NCI-H345 (cell line): ENCODE measurements around the gene HTATSF1.
A peak's percentile ranks its signal among the peaks of the same experiment; 100 is the strongest.

Experiments
- DNase-seq: peaks from one replicate; lab custom pipeline; 2025; lab: John Stamatoyannopoulos, UW

HTATSF1 gene, protein sequence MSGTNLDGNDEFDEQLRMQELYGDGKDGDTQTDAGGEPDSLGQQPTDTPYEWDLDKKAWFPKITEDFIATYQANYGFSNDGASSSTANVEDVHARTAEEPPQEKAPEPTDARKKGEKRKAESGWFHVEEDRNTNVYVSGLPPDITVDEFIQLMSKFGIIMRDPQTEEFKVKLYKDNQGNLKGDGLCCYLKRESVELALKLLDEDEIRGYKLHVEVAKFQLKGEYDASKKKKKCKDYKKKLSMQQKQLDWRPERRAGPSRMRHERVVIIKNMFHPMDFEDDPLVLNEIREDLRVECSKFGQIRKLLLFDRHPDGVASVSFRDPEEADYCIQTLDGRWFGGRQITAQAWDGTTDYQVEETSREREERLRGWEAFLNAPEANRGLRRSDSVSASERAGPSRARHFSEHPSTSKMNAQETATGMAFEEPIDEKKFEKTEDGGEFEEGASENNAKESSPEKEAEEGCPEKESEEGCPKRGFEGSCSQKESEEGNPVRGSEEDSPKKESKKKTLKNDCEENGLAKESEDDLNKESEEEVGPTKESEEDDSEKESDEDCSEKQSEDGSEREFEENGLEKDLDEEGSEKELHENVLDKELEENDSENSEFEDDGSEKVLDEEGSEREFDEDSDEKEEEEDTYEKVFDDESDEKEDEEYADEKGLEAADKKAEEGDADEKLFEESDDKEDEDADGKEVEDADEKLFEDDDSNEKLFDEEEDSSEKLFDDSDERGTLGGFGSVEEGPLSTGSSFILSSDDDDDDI

DNA sequence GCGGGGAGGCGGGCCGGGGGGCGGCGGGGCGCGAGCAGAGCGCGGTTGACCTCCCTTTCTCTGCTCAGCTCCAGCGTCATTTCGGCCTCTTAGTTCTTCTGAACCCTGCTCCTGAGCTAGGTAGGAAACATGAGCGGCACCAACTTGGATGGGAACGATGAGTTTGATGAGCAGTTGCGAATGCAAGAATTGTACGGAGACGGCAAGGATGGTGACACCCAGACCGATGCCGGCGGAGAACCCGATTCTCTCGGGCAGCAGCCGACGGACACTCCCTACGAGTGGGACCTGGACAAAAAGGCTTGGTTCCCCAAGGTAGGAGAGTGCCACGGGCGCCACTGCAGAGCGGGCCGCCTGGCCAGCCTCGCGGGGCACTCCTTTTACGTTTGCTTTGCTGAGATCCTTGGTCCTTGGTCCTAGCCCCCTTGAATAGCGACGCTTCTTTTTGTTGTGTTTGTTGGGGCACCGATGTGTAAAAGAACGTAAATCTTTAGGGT lies at the start of gene HTATSF1:
Gene HTATSF1 (plus strand): TSS at position 37 of the 497 bp plus-strand sequence. CDS start 93 bp downstream, at position 130.
- DNase-seq = no peak

DNA sequence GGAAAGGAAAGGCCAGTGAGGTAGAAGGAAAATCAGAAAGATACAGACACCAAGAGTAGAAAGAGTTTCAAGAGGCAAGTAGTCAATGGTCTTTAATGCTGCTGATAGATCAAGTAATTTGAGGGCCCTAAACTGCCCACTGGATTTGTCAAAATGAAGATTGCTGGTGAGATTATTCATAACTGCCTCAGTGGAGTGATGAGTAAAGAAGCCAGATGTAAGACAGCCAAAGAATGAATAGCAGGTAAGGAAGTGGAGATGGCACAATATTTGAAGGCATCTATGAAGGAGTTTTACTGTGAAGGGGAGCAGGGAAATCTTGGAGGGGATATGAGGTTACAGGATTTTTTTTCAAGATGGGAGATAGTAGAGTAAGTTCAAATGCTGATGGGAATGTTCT lies 49.4 kb upstream of the HTATSF1 start:
- no peak for DNase-seq

DNA sequence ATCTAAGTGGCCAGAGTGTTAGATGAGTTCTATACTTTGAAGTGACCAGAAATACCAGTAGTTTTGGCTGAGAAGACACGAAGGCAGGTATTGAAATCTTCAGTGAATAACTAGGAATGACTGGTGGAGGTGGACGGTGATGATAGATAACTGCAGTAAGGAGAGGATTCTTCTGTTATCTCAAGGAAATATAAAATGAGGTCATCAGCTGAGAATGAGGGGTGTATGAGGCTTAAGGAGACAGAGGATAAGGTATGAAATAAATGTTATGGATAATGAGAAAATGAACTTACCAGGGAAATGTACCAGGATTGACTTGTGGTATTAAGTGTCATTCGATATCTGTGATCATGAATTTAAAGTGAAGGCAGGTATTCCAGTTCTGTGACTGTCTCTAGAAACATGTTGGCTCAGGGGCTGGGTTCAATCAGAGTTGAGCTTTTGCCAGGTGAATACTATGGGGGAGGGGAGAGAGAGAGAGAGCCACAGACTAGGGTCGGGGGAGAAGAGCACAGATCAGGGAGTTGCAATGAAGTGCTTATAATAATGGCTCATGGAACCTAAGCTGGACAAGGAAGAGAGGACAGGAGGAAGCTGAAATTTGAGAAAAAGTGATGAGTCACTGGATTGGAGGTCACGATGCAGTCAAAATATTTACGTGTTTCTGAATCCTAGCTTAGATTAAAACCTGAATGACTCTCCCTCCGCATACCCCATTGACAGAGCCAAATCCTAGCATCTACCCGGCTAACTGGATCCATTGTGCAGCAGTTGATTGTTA lies 47.2 kb upstream of the HTATSF1 start:
- no peak for DNase-seq

DNA sequence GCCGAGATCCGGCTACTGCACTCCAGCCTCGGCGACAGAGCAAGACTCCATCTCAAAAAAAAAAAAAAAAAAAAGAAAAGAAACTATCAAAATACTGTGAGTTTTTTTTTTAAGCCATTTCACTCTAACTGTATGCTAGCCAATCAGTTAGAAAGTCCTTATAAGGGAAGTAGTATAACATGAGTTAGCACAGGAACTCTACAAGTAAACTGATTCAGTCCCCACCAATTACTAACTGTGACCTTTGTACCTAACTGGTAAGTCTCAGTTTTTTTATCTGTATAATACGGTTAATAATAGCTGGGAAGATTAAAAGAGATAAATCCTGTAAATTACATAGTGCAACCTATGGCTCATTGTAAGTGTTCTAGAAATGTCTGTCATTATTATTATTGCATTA lies 44.8 kb upstream of the HTATSF1 start:
- no peak for DNase-seq

DNA sequence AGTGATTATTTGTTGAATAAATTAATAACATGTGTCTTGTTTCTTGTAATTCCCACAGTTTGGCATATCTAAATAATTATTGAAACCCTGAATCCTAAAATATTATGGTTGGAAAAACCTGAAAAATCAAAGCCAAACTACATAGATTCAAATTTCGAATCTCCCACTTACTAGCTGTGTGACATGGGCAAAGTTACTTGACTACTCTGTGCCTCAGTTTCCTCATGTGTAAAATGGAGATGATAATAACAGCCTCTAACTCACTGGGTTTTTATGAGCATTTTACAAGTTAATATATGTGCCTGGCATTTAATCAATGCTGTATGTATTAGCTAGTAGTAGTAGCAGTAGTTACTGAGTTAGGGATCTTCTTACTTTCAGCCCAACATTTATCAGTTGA lies 44.3 kb upstream of the HTATSF1 start:
- DNase-seq = no peak

DNA sequence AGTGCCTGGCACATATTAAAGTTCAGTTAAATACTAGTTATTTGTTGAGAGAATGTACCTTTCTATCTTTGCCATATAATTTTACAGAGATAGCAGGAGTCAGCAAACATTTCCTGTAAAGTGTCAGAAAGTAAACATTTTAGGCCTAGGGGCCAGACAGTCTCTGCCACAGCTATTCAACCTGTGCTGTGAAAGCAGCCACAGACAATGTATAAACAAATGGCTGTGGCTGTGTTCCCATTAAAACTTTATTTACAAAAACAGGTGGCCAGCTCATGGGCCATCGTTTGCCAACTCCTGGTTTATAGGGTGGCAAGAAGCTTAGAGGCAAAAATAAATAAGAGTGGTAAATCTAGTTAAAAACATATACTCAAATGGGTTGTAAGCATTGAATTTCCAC lies 43.6 kb upstream of the HTATSF1 start:
- peak; percentile 52 for DNase-seq

DNA sequence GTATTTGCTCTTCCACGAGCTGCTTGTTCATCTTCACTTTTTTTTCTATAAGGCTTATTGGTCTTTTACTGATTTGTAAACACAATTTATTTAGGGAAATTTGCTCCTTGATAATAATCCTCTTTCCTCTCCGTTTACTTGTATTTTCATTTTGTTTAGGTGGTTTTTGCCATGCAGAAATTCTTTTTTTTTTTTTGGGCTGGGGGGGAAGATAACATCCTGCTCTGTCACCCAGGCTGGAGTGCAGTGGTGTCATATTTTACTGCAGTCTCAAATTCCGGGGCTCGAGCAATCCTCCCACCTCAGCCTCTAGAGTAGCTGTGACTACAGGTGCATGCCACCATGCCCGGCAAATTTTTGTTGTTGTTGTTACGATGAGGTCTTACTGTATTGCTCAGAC lies 41.3 kb upstream of the HTATSF1 start:
- no peak for DNase-seq

DNA sequence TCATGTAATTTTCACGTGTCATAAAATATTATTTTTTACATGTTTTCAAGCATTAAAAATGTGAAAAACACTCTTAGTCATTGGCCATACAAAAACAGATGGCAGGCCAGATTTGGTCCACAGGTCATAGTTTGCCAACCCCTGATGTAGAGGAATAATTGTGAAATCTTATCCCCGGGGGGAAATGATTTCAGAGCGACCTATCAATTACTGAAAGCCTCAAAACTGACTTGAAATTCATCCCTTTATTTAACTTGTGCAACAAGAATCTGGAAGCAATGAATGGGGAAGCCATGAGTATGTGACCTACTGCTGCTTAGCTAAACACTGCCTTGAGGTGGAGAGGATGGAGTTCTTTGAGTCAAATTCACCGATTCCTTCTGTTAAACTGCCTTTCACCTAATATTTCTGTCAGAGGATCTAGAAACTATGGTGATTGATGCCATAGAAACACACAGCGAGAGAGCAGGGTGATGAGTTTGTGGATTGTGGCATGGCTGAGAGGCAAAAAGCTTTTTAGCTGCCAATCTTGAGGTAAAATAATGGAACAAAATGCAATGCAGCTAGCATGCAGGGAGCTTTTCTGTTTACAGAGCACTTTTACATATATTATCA lies 40.0 kb upstream of the HTATSF1 start:
- no peak for DNase-seq

DNA sequence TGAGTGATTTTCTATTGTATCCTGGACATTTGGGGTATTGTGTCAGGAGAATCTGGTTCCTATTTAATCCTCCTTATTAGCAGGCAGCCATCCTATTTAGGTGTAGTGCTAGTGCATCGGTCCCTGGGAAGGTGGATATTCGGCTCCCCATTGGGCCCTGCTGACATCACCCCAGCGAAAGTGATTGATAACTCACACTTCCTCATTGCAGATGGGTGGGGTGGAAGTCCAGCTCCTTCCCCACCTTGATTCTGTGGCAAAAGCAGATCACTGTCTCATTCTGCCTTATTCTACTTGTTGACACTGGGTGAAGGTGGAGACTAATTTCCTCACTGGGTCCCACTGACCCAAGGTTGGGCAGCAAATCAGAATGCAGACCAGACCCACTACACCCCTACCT lies 32.8 kb upstream of the HTATSF1 start:
- no peak for DNase-seq

DNA sequence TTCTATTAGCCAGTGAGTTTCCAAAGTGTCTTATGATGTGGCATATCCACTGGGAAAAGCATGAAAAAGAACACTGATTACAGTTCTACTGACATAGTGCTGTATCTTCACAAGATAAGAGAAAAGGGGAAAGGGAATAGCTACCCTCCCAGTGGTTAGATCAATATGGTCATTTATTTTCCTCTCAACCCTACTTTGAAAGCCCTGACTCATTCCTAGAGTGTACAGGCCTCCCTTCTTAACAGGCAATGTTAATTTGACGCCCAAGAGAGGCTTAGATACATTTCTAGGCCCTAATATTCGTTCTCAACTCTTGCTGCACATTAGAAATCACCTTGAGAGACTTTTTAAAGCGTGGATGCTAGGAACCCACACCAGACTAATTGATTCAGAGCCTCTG lies 30.1 kb upstream of the HTATSF1 start:
- DNase-seq = no peak

DNA sequence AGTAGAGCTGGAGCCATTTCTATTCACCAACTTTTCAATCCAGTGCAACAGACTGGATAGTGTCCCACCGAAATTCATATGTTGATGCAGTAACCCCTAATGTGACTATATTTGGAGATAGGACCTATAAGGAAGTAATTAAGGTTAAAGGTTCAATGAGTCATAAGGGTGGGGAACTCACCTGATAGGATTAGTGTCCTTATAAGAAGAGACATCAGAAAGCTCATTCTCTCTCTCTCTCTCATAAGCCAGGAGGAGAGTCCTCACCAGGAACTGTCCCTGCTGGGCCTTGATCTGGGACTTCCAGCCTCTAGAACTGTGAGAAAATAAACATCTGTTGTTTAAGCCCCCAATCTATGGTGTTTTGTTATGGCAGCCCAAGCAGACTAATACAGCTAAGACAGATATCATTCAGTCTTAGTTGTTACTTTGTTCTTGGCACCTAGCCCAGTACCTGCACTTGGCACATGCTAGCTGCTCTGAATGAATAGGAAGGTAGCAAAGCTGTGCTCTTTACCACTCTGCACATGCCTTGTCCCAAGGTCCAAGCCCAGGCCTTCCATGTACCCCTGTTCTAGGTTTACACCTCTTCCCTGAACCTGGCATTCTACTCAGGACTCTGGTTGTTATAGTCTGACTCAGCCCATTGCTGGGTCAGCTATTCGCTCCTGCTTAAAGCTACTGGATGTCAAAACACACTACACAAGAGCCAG lies 28.8 kb upstream of the HTATSF1 start:
- DNase-seq = peak; percentile 17

DNA sequence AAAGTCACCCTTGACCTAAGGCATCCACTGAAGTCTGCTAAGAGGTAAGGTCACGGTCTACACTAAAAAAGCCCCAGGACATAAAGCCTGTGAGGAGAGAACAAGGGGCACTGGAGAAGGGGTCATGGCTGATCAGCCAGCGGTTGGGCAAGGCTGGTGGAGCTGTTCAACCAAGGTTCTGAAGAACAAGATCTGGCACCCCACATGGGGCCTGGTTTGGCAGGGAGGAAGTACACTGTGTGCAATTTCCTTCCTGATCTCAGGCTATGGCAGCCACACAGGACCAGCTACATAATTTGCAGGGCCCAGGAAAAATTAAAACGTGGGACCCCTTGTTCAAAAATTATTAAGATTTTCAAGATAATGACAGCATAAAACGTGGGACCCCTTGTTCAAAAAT lies 23.7 kb upstream of the HTATSF1 start:
- DNase-seq = no peak

DNA sequence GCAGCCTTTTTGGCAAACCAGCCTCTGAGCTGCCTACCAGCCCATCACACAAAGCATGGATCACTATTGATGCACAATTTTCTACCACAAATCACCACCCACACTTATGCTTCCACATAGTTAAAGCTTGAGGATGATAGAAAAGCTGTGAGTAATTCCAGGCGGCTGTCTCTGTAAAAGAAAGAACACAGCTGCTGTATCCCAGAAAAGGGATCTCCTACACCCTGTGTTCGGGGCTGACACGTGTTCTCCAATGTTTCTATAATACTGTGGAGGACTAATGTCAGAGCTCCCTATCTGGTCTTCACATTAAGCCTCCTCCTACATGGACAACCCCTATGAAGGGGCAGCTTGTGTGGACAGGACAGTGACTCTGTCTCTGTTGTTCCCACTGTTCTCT lies 22.2 kb upstream of the HTATSF1 start:
- DNase-seq = no peak

DNA sequence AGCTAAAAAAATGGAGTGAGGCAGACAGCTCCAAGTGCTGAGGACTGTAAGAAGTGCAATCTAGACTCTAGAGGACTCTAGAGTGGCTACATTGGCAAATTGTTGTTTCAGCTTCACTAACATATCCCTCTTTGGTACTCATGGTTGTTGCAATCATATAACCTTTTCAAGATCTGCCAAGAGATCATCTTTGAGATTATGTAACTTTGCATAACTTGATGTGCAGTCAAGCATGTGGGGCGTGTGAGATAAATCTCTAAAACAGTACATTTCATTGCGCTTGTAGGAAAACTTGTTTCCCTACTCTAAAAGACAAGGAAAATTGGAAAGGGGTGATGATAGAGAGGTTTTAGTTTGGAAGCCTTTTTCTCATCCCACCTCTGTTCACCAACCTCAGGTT lies 20.9 kb upstream of the HTATSF1 start:
- DNase-seq = no peak

DNA sequence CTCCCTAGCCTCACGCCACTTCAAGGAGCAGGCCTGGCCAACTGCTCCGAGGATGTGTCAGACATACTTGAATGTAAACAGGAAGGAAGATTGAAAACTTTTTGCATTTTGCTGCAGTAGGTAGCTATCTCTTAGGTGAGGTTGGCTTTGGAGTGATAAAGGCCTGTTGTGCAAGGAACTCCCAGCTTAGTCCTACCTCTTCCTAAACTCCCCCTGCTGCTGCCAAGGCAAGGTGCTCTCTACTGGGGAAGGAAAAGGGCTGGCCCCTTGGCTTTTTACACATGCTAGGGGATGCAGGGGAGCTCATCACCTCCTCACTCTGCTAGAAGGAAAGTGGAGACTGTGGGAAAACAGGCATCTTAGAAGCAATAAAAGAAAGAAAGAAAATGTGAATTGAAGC lies 20.4 kb upstream of the HTATSF1 start:
- DNase-seq = no peak

DNA sequence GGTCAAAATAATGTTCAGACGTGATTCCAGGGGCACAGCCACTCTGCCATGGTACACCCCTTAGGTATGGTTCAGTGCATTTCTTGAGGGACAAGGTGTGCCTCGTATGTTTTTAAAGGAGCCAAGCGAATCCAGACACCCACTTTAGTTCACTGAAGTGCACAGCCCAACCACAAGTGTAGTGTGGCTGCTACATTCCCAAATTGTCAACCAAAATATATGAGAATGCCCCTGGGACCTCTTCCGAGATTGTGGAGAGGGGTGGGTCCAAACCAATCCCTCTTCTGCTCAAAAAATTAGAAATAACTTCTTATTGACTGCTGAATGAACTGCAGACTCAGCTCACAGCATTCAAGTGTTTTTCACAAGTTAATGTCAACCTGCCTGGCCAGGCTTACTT lies 17.0 kb upstream of the HTATSF1 start:
- no peak for DNase-seq

DNA sequence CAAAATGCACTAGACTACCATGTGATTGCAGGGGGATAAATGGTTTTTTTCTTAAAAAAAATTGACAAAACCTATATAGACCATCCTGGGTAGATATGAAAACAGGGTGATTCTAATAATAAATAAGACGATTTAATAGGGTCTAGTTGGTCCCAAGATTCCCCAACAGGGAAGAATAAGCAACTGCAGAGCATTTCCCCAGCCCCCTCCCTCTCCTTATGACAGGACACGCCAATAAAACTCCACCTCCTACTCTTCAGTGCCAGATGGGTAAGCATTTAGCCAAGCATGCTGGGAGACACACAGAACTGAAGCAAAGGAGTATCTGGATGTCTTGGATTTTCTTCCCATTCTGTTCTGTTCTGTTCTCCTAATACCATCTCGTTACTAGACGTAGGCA lies 9.7 kb upstream of the HTATSF1 start, which contains the start of gene BRS3:
Gene BRS3 (plus strand): TSS at position 301 of the 400 bp plus-strand sequence. CDS start 168 bp downstream, outside the sequence.
- DNase-seq = no peak

DNA sequence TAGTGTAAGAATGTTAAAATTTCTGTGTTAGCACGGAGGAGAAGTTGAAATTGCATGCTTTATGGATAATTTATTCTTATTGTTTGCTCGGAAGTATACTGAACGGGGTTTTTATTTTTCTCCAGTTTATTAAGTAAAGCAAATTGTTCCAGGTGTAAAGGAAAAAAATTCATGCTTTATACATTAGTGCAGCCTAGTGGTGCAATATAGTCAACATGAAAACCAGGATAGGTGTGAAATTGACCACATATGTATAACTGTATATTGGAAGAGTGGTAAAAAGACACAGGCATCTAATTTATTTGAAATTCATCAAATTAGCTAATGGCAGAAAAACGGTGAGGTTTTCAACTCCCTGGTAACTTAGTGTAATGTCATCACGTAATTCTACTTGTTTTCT lies 8.7 kb upstream of the HTATSF1 start:
- DNase-seq = no peak

DNA sequence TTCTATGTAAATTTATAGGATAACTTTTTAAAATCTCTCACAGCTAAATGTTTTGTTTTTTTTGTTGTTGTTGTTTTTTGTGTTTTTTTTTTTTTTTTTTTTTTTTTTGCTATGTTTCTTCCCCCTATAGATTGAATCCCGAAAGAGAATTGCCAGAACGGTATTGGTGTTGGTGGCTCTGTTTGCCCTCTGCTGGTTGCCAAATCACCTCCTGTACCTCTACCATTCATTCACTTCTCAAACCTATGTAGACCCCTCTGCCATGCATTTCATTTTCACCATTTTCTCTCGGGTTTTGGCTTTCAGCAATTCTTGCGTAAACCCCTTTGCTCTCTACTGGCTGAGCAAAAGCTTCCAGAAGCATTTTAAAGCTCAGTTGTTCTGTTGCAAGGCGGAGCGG lies 5.6 kb upstream of the HTATSF1 start:
- no peak for DNase-seq

DNA sequence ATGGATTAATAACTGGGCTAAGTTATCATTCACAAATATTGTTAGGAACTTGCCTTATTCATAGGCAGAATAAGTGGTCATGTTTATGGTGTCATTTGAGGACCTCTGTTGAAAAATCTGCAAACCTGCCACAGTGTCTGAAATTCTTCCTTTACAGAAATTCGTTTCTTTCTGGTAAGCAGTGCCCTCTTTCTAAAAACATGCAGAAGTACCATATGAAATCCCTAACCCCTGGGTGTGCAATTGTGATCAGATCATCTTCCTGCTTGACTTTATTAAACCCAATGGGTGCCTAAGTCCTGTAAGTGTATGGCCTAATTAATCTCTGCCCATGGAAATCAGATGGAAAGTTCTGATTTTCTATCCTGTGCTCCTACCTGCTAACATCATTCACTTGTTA lies 4.4 kb upstream of the HTATSF1 start:
- DNase-seq = no peak

DNA sequence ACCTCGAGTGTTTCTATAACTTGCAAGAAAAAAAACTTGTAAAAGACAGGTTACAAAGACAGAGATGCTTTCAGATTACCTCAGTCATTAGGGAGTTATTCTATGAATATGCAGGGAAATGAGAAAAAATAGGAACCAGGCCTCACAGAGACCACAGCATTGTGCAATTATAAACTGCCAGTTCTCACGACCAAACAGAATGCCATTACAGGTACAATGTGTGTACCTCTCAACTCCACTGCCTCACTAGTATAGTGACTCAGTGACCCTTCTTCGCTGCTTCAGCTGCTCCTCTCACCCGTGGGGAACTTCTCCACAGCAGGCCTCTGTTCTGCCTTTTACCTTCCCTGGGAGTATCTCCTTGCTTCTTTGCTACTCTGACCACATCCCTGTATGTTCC lies 2.3 kb upstream of the HTATSF1 start:
- no peak for DNase-seq
